Spleen (tissue), 11 donors: ENCODE data around the gene ASPN. TPM values are rescaled to one million over a fixed set of nuclear protein-coding genes. Genes with fewer than 3 reads are reported as not detected.

Experiments
- DNase-seq: peaks from one replicate; pipeline ENCODE4 v3.0.0-alpha.2; 2020
- H3K27ac ChIP-seq, 8 donors: fragments of 200-600 bp; sonication (generic) in 7 of 8; 1 replicate in 4 of 8; 2 replicates in 4 of 8; pipeline versions ENCODE4 v1.5.0 to v1.8.0; 2016 to 2021; ENCODE audit warnings: inconsistent platforms in 4 of 8, mild to moderate bottlenecking in 4 of 8, moderate library complexity in 1 of 8
- H3K27me3 ChIP-seq, 7 donors: fragments of 200-600 bp; sonication (generic) in 6 of 7; replicated peaks in 1 of 7; 1 replicate in 4 of 7; 2 replicates in 3 of 7; pipeline versions ENCODE4 v1.5.0 to v1.8.0; 2016 to 2021; ENCODE audit warnings: inconsistent platforms in 3 of 7, mild to moderate bottlenecking in 1 of 7
- H3K36me3 ChIP-seq, 6 donors: fragments of 200-600 bp; sonication (generic) in 5 of 6; 1 replicate in 4 of 6; 2 replicates in 2 of 6; pipeline versions ENCODE4 v1.5.0 to v1.8.0; 2016 to 2021; ENCODE audit warnings: inconsistent platforms in 2 of 6
- H3K4me1 ChIP-seq, 6 donors: fragments of 200-600 bp; sonication (generic) in 5 of 6; 1 replicate in 3 of 6; 2 replicates in 3 of 6; pipeline versions ENCODE4 v1.5.0 to v1.8.0; 2016 to 2021; ENCODE audit warnings: inconsistent platforms in 3 of 6
- H3K4me3 ChIP-seq, 8 donors: fragments of 200-600 bp; sonication (generic) in 7 of 8; 1 replicate in 4 of 8; 2 replicates in 4 of 8; pipeline versions ENCODE4 v1.5.0 to v1.8.0; 2016 to 2021; ENCODE audit warnings: inconsistent platforms in 4 of 8, mild to moderate bottlenecking in 4 of 8, moderate library complexity in 2 of 8
- H3K9me3 ChIP-seq, 8 donors: fragments of 200-600 bp; sonication (generic) in 7 of 8; 1 replicate in 4 of 8; 2 replicates in 4 of 8; pipeline versions ENCODE4 v1.5.0 to v1.8.0; 2016 to 2021; ENCODE audit warnings: inconsistent platforms in 4 of 8
- CTCF ChIP-seq, 11 experiments: fragments of 200-600 bp in 7 of 11; fragments of 450-650 bp in 4 of 11; sonication (generic) in 4 of 11; IDR thresholded peaks in 8 of 11; conservative IDR thresholded peaks in 3 of 11; 1 replicate in 7 of 11; 2 replicates in 4 of 11; pipeline versions ENCODE4 v1.4.0 to v1.8.0; 2016 to 2021; ENCODE audit warnings: antibody characterized with exemption in 11 of 11, inconsistent platforms in 4 of 11, mild to moderate bottlenecking in 1 of 11
- POLR2A ChIP-seq, 3 donors: fragments of 450-650 bp; IDR thresholded peaks; one replicate each; pipeline ENCODE4 v1.5.1; 2017; ENCODE audit warnings: antibody characterized with exemption in 3 of 3, mild to moderate bottlenecking in 1 of 3
- POLR2AphosphoS5 ChIP-seq, 3 donors: sonication (generic); formaldehyde crosslinking; IDR thresholded peaks; one replicate each; pipeline ENCODE4 v1.5.1; 2017; ENCODE audit warnings: antibody characterized with exemption in 3 of 3
- WGBS, 5 donors: extraction: QIAGEN DNeasy Blood & Tissue Kit in 3 of 5; methylation state at CpG; one replicate each; pipeline versions ENCODE4 v1.1.5 to v1.1.7; 2013 to 2018; 5-methylcytosine and 5-hydroxymethylcytosine counted together
- intact Hi-C: fragments of 100-400 bp; cut with DNase I; formaldehyde crosslinking; loops from one replicate; pipeline ENCODE4 v1.15.0; 2023; ENCODE audit warnings: low total_unique reads
- polyA plus RNA-seq, 3 donors: library from polyadenylated mRNA; stranded (reverse); fragments of 200-250 nt; gene quantifications; one replicate each; pipeline ENCODE4 v1.2.1, GENCODE V29; 2013
- total RNA-seq, 7 donors: library from RNA; depleted of rRNA in 3 of 7; stranded (reverse); fragments of >200 nt in 3 of 7; fragmentation: NEBNext Ultra II Directional in 4 of 7; extraction: Animal tissue kit (Norgen Biotek cat#: 25700) in 4 of 7; gene quantifications; one replicate each; pipeline versions ENCODE4 v1.1.0 to v1.2.1, GENCODE V29; 2016 to 2021
- donor health status: healthy with polysubstance abuse.
- donor health status: DM: no; HTN: no; CAD: no; lungs with moderate emphysema.
- donor health status: DM: no; HTN: no; CAD: no.
- donor health status: Bipolar disorder and iron deficiency.
- donor health status: healthy.
- donor health status: DM: no; HTN: no; CAD: no.
- donor health status: DM: yes; HTN: yes; CAD: no.

ASPN gene
- total and polyA plus RNA-seq, 10 donors, result 0.32 to 2.0 (median 0.93) TPM; not detected in 1

GRCh38 chr9:92522983-92523970 lies 41.0 kb upstream of the ASPN start:
- intact Hi-C loops, result no loop called here

GRCh38 chr9:92520837-92521236 lies 38.5 kb upstream of the ASPN start:
- intact Hi-C loops, result no loop called here
- H3K9me3 ChIP-seq, result no peaks in the 10 kb centered on the region
- TF ChIP-seq CTCF (IDR thresholded peaks at IDR 0.05 in 8 of 11, conservative IDR thresholded peaks at IDR 0.05 in 3 of 11), result no peak
- no peak for TF ChIP-seq POLR2A (IDR thresholded peaks at IDR 0.05)
- no peak for TF ChIP-seq POLR2AphosphoS5 (IDR thresholded peaks at IDR 0.05)
- H3K27ac ChIP-seq, result no peak overlapping the region
- no peaks in the 10 kb centered on the region for H3K27me3 ChIP-seq
- H3K4me1 ChIP-seq, result no peaks in the 10 kb centered on the region
- no peaks in the 10 kb centered on the region for H3K36me3 ChIP-seq
- 84 to 99% (median 92%) methylated on average over 2 of the region's 2 CpGs for WGBS, 5 donors
- no peak for DNase-seq
- H3K4me3 ChIP-seq, result no peak overlapping the region

More at GRCh38 chr9:92522983-92523970, 41.0 kb upstream of the ASPN start:
- TF ChIP-seq POLR2AphosphoS5 (IDR thresholded peaks at IDR 0.05) (no peak), CTCF (IDR thresholded peaks at IDR 0.05 in 8 of 11, conservative IDR thresholded peaks at IDR 0.05 in 3 of 11) (no peak), POLR2A (IDR thresholded peaks at IDR 0.05) (no peak)
- Histone ChIP-seq H3K4me1 (no peaks in the 10 kb centered on the region), H3K27me3 (no peaks in the 10 kb centered on the region), H3K9me3 (no peaks in the 10 kb centered on the region), H3K4me3 (no peak overlapping the region), H3K36me3 (no peaks in the 10 kb centered on the region), H3K27ac (no peak overlapping the region)
- DNase-seq, result no peak
- 92 to 97% (median 93%) methylated on average over 10 of the region's 10 CpGs for WGBS, 5 donors

- intact Hi-C loops, result no loop called here
- no peak for DNase-seq
- H3K36me3 ChIP-seq, result no peaks in the 10 kb centered on the region
- H3K4me3 ChIP-seq, result no peak overlapping the region
- TF ChIP-seq POLR2A (IDR thresholded peaks at IDR 0.05), result no peak
- TF ChIP-seq CTCF (IDR thresholded peaks at IDR 0.05 in 8 of 11, conservative IDR thresholded peaks at IDR 0.05 in 3 of 11), result no peak
- TF ChIP-seq POLR2AphosphoS5 (IDR thresholded peaks at IDR 0.05), result no peak
- no peak overlapping the region for H3K27ac ChIP-seq
- WGBS, 5 donors, result 84 to 97% (median 95%) methylated on average over 4 of the region's 4 CpGs
- H3K27me3 ChIP-seq, result no peaks in the 10 kb centered on the region
- no peaks in the 10 kb centered on the region for H3K4me1 ChIP-seq
- H3K9me3 ChIP-seq, result no peaks in the 10 kb centered on the region
Observed at GRCh38 chr9:92518199-92518598, 35.9 kb upstream of the ASPN start.

GRCh38 chr9:92517046-92517445 lies 34.7 kb upstream of the ASPN start:
- no peak for DNase-seq
- no peak for TF ChIP-seq POLR2AphosphoS5 (IDR thresholded peaks at IDR 0.05)
- no peak for TF ChIP-seq CTCF (IDR thresholded peaks at IDR 0.05 in 8 of 11, conservative IDR thresholded peaks at IDR 0.05 in 3 of 11)
- TF ChIP-seq POLR2A (IDR thresholded peaks at IDR 0.05), result no peak
- Histone ChIP-seq H3K4me3 (no peak overlapping the region), H3K36me3 (no peaks in the 10 kb centered on the region), H3K9me3 (no peaks in the 10 kb centered on the region), H3K27ac (no peak overlapping the region), H3K4me1 (no peaks in the 10 kb centered on the region), H3K27me3 (no peaks in the 10 kb centered on the region)
- intact Hi-C loops, result no loop called here
- 84 to 94% (median 86%) methylated on average over 3 of the region's 3 CpGs for WGBS, 5 donors
